ENCODE results near the gene MEF2D. TPM values are rescaled to one million over a fixed set of nuclear protein-coding genes. Genes with fewer than 3 reads are reported as not detected.

The MEF2D gene
- total RNA-seq, 2 experiments from 2014 or later, result 35.9 to 39.7 TPM

- Mint-ChIP-seq H3K4me3 (no peak overlapping the region), H3K36me3 (peaks cover 1% of the 10 kb centered on the region)
Measured at GRCh38 chr1:156492013-156492590, 8.5 kb downstream of the MEF2D start.

GRCh38 chr1:156491151-156491949, 9.2 kb downstream of the MEF2D start:
- Mint-ChIP-seq H3K27me3 (no peaks in the 10 kb centered on the region), H3K9me3 (no peaks in the 10 kb centered on the region), H3K4me3 (peak overlapping the region; percentile 1), H3K4me1 (ENCODE audit: low read depth) (peaks cover 98% of the 10 kb centered on the region), H3K27ac (peak overlapping the region; percentile 29), H3K36me3 (peaks cover 1% of the 10 kb centered on the region)
- intact Hi-C loops (cut with micrococcal nuclease), result no loop called here
- DNase-seq, result no peak
- ChIA-PET CTCF (interaction anchor here (0.8 to 5.6 kb wide), 5 partner anchors 11 to 234 kb away, joined by 3 to 64 read pairs (median 19); partner anchors contain the start of gene MEF2D), POLR2A (interaction anchor here (5.6 kb wide), 1 partner anchor 11 kb away, joined by 103 read pairs; the partner anchor contains the start of gene MEF2D)

More at GRCh38 chr1:156492013-156492590, 8.5 kb downstream of the MEF2D start:
- Mint-ChIP-seq H3K27ac (peak overlapping the region; percentile 29), H3K27me3 (no peaks in the 10 kb centered on the region), H3K9me3 (no peaks in the 10 kb centered on the region), H3K4me1 (ENCODE audit: low read depth) (peaks cover 98% of the 10 kb centered on the region)
- CTCF ChIA-PET, result interaction anchor here (1.8 to 5.6 kb wide), 4 partner anchors 10 to 106 kb away, joined by 7 to 64 read pairs (median 36); partner anchors contain the start of gene MEF2D
- intact Hi-C loops (cut with micrococcal nuclease), result no loop called here
- DNase-seq, result no peak
- POLR2A ChIA-PET, result interaction anchor here (5.6 kb wide), 1 partner anchor 10 kb away, joined by 103 read pairs; the partner anchor contains the start of gene MEF2D

GRCh38 chr1:156490401-156491032, 10.1 kb downstream of the MEF2D start:
- Mint-ChIP-seq H3K27me3 (no peaks in the 10 kb centered on the region), H3K4me1 (ENCODE audit: low read depth) (peaks cover 95% of the 10 kb centered on the region), H3K9me3 (no peaks in the 10 kb centered on the region), H3K36me3 (peaks cover 1% of the 10 kb centered on the region), H3K27ac (peak overlapping the region; percentile 76), H3K4me3 (peak overlapping the region; percentile 1)
- DNase-seq, result no peak
- CTCF ChIA-PET, result interaction anchor here (0.8 to 5.6 kb wide), 8 partner anchors 8 to 235 kb away, joined by 3 to 64 read pairs (median 8); partner anchors contain the start of gene MEF2D
- POLR2A ChIA-PET, result interaction anchor here (5.6 kb wide), 1 partner anchor 12 kb away, joined by 103 read pairs; the partner anchor contains the start of gene MEF2D
- intact Hi-C loops (cut with micrococcal nuclease), result no loop called here

- peak overlapping the region; percentile 76 for H3K27ac Mint-ChIP-seq
- H3K36me3 Mint-ChIP-seq, result peaks cover 1% of the 10 kb centered on the region
- intact Hi-C loops (cut with micrococcal nuclease), result loop anchor here (1.0 kb wide), 1 partner anchor 10 kb away; the partner anchor contains the start of gene MEF2D
- H3K27me3 Mint-ChIP-seq, result no peaks in the 10 kb centered on the region
- peak overlapping the region; percentile 39 for H3K4me3 Mint-ChIP-seq
- H3K4me1 Mint-ChIP-seq (ENCODE audit: low read depth), result peaks cover 92% of the 10 kb centered on the region
- ChIA-PET CTCF (interaction anchor here (1.0 to 5.6 kb wide), 8 partner anchors 9 to 134 kb away, joined by 3 to 64 read pairs (median 6); partner anchors contain the start of gene MEF2D), POLR2A (interaction anchor here (1.5 to 5.6 kb wide), 2 partner anchors 12 to 112 kb away, joined by 3 to 103 read pairs; partner anchors contain the start of gene MEF2D)
- no peaks in the 10 kb centered on the region for H3K9me3 Mint-ChIP-seq
- no peak for DNase-seq
Measured at GRCh38 chr1:156489935-156490293, 10.7 kb downstream of the MEF2D start.

GRCh38 chr1:156489166-156489934, 11.2 kb downstream of the MEF2D start:
- Mint-ChIP-seq H3K27me3 (no peaks in the 10 kb centered on the region), H3K4me3 (peak overlapping the region; percentile 56), H3K9me3 (no peaks in the 10 kb centered on the region), H3K36me3 (peaks cover 1% of the 10 kb centered on the region), H3K27ac (peak overlapping the region; percentile 88), H3K4me1 (ENCODE audit: low read depth) (peaks cover 88% of the 10 kb centered on the region)
- POLR2A ChIA-PET, result interaction anchor here (1.5 to 5.6 kb wide), 3 partner anchors 11 to 112 kb away, joined by 3 to 103 read pairs (median 3); partner anchors contain the start of gene MEF2D
- DNase-seq, result peak; percentile 72
- intact Hi-C loops (cut with micrococcal nuclease), result loop anchor here (1.0 kb wide), 1 partner anchor 11 kb away; the partner anchor contains the start of gene MEF2D
- CTCF ChIA-PET, result interaction anchor here (0.8 to 5.6 kb wide), 9 partner anchors 9 to 135 kb away, joined by 3 to 64 read pairs (median 5); partner anchors contain the start of gene MEF2D

GRCh38 chr1:156488566-156489165, 11.9 kb downstream of the MEF2D start:
- Mint-ChIP-seq H3K27ac (peak overlapping the region; percentile 88), H3K4me1 (ENCODE audit: low read depth) (peaks cover 88% of the 10 kb centered on the region), H3K4me3 (peak overlapping the region; percentile 56), H3K9me3 (no peaks in the 10 kb centered on the region), H3K27me3 (no peaks in the 10 kb centered on the region), H3K36me3 (peaks cover 1% of the 10 kb centered on the region)
- ChIA-PET CTCF (interaction anchor here (0.7 to 5.6 kb wide), 9 partner anchors 8 to 237 kb away, joined by 3 to 64 read pairs (median 5); partner anchors contain the start of gene MEF2D), POLR2A (interaction anchor here (1.0 to 5.6 kb wide), 4 partner anchors 10 to 113 kb away, joined by 3 to 103 read pairs (median 3); partner anchors contain the start of gene MEF2D)
- peak; percentile 78 for DNase-seq
- intact Hi-C loops (cut with micrococcal nuclease), result loop anchor here (1.0 kb wide), 3 partner anchors 8 to 31 kb away; partner anchors contain the start of gene MEF2D

- peaks cover 86% of the 10 kb centered on the region for H3K4me1 Mint-ChIP-seq (ENCODE audit: low read depth)
- peak; percentile 78 for DNase-seq
- ChIA-PET POLR2A (interaction anchor here (1.0 to 5.6 kb wide), 3 partner anchors 9 to 24 kb away, joined by 3 to 103 read pairs (median 3); partner anchors contain the start of gene MEF2D), CTCF (interaction anchor here (1.9 to 4.5 kb wide), 2 partner anchors 14 to 24 kb away, joined by 5 to 54 read pairs; partner anchors contain the start of gene MEF2D)
- H3K9me3 Mint-ChIP-seq, result no peaks in the 10 kb centered on the region
- peaks cover 1% of the 10 kb centered on the region for H3K36me3 Mint-ChIP-seq
- H3K4me3 Mint-ChIP-seq, result peak overlapping the region; percentile 48
- H3K27me3 Mint-ChIP-seq, result no peaks in the 10 kb centered on the region
- peak overlapping the region; percentile 88 for H3K27ac Mint-ChIP-seq
- intact Hi-C loops (cut with micrococcal nuclease), result loop anchor here (1.0 kb wide), 2 partner anchors 8 to 31 kb away; no protein-coding TSS in a partner anchor
Measured at GRCh38 chr1:156487862-156488261, 12.7 kb downstream of the MEF2D start.

GRCh38 chr1:156486421-156487344, 13.9 kb downstream of the MEF2D start:
- H3K27ac Mint-ChIP-seq, result peak overlapping the region; percentile 88
- H3K9me3 Mint-ChIP-seq, result no peaks in the 10 kb centered on the region
- H3K27me3 Mint-ChIP-seq, result no peaks in the 10 kb centered on the region
- peaks cover 85% of the 10 kb centered on the region for H3K4me1 Mint-ChIP-seq (ENCODE audit: low read depth)
- intact Hi-C loops (cut with micrococcal nuclease), result no loop called here
- ChIA-PET CTCF (interaction anchor here (1.0 to 1.7 kb wide), 4 partner anchors 14 to 121 kb away, joined by 3 to 5 read pairs (median 3); partner anchors contain the start of genes GPATCH4 and MEF2D), POLR2A (interaction anchor here (0.9 to 1.6 kb wide), 2 partner anchors 14 to 18 kb away, joined by 3 to 6 read pairs; partner anchors contain the start of gene MEF2D)
- DNase-seq, result no peak
- no peak overlapping the region for H3K4me3 Mint-ChIP-seq
- peaks cover 11% of the 10 kb centered on the region for H3K36me3 Mint-ChIP-seq

- no peak overlapping the region for H3K4me3 Mint-ChIP-seq
- peaks cover 17% of the 10 kb centered on the region for H3K36me3 Mint-ChIP-seq
- peaks cover 85% of the 10 kb centered on the region for H3K4me1 Mint-ChIP-seq (ENCODE audit: low read depth)
- peak overlapping the region; percentile 18 for H3K27ac Mint-ChIP-seq
- H3K27me3 Mint-ChIP-seq, result no peaks in the 10 kb centered on the region
- CTCF ChIA-PET, result interaction anchor here (1.0 to 3.2 kb wide), 6 partner anchors 9 to 122 kb away, joined by 3 to 13 read pairs (median 4); partner anchors contain the start of genes GPATCH4 and MEF2D
- intact Hi-C loops (cut with micrococcal nuclease), result no loop called here
- POLR2A ChIA-PET, result interaction anchor here (0.6 to 1.6 kb wide), 4 partner anchors 15 to 1283 kb away, joined by 3 to 6 read pairs (median 4); partner anchors contain the start of gene MEF2D
- DNase-seq, result no peak
- no peaks in the 10 kb centered on the region for H3K9me3 Mint-ChIP-seq
Measured at GRCh38 chr1:156485984-156486383, 14.6 kb downstream of the MEF2D start.

All from activated CD4-positive, alpha-beta memory T cell treated with anti-CD3 and anti-CD28 coated beads for 36 hours (primary cell).